ENCODE measurements around the gene ZNF692.

Gene ZNF692

GRCh38 chr1:248881261-248881660 is 22.4 kb upstream of the ZNF692 start:
- DNase-seq, result no peak

- DNase-seq, result peak; percentile 93
These were observed 15.2 kb upstream of the ZNF692 start for GRCh38 chr1:248873993-248874533.

- DNase-seq, result peak; percentile 93
These were observed 14.6 kb upstream of the ZNF692 start for GRCh38 chr1:248873409-248873992.

- peak; percentile 82 for DNase-seq
These were observed 14.0 kb upstream of the ZNF692 start for GRCh38 chr1:248872752-248873408.

GRCh38 chr1:248871837-248872401 is 13.0 kb upstream of the ZNF692 start:
- DNase-seq, result no peak

- peak; percentile 68 for DNase-seq
These were observed 4.4 kb upstream of the ZNF692 start for GRCh38 chr1:248862998-248863881.

- DNase-seq, result no peak
These were observed 3.8 kb upstream of the ZNF692 start for GRCh38 chr1:248862695-248862997.

GRCh38 chr1:248861616-248862015 is 2.7 kb upstream of the ZNF692 start:
- no peak for DNase-seq

- DNase-seq, result no peak
These were observed 1.1 kb upstream of the ZNF692 start for GRCh38 chr1:248860007-248860406.

GRCh38 chr1:248858096-248858890 is 592 bp downstream of the ZNF692 start:
- DNase-seq, result no peak

GRCh38 chr1:248857749-248858095 is 1.2 kb downstream of the ZNF692 start:
- DNase-seq, result no peak

GRCh38 chr1:248857201-248857600 is 1.7 kb downstream of the ZNF692 start:
- no peak for DNase-seq

GRCh38 chr1:248856176-248856575 is 2.7 kb downstream of the ZNF692 start:
- no peak for DNase-seq

GRCh38 chr1:248855580-248855979 is 3.3 kb downstream of the ZNF692 start:
- DNase-seq, result no peak

- DNase-seq, result no peak
These were observed 5.1 kb downstream of the ZNF692 start for GRCh38 chr1:248853663-248854375.

- no peak for DNase-seq
These were observed 6.1 kb downstream of the ZNF692 start for GRCh38 chr1:248852481-248853405.

GRCh38 chr1:248851390-248851789 is 7.5 kb downstream of the ZNF692 start:
- DNase-seq, result no peak

GRCh38 chr1:248850536-248851251 is 8.2 kb downstream of the ZNF692 start:
- DNase-seq, result no peak

- DNase-seq, result no peak
These were observed 8.8 kb downstream of the ZNF692 start for GRCh38 chr1:248850124-248850523.

GRCh38 chr1:248849637-248850036 is 9.2 kb downstream of the ZNF692 start:
- DNase-seq, result no peak
